Aorta (tissue), 5 donors: ENCODE measurements around the gene AFM. TPM values are rescaled to one million over a fixed set of nuclear protein-coding genes. Genes with fewer than 3 reads are reported as not detected.
A peak's percentile ranks its signal among the peaks of the same experiment; 100 is the strongest.

Source experiments
- ATAC-seq: fragments of 200-7000 bp; cut with Tn5 transposase; one replicate; pipeline ENCODE4 v1.9.1; 2022; ENCODE audit warnings: moderate library complexity; ENCODE audit not compliant: low FRiP score
- DNase-seq, 2 donors: peaks; one replicate each; pipeline ENCODE4 v3.0.0-alpha.2; 2020
- H3K27ac ChIP-seq, 2 donors: one replicate each; pipeline ENCODE4 v1.5.1; 2013; ENCODE audit warnings: low read length in 2 of 2, mild to moderate bottlenecking in 2 of 2, moderate library complexity in 2 of 2, control low read depth in 1 of 2, inconsistent platforms in 1 of 2, low read depth in 1 of 2
- H3K27me3 ChIP-seq, 2 donors: one replicate each; pipeline ENCODE4 v1.6.1; 2013; ENCODE audit warnings: control low read depth in 1 of 2, low read length in 1 of 2, mild to moderate bottlenecking in 1 of 2, moderate library complexity in 1 of 2; ENCODE audit not compliant: insufficient read depth in 2 of 2, control insufficient read depth in 1 of 2
- H3K36me3 ChIP-seq, 2 donors: one replicate each; pipeline ENCODE4 v1.6.1; 2013; ENCODE audit warnings: control low read depth in 1 of 2, low read length in 1 of 2, mild to moderate bottlenecking in 1 of 2; ENCODE audit not compliant: insufficient read depth in 2 of 2, control insufficient read depth in 1 of 2
- H3K4me1 ChIP-seq, 2 donors: one replicate each; pipeline ENCODE4 v1.6.1; 2013; ENCODE audit warnings: low read length in 2 of 2, control low read depth in 1 of 2, mild to moderate bottlenecking in 1 of 2, moderate library complexity in 1 of 2; ENCODE audit not compliant: insufficient read depth in 2 of 2, control insufficient read depth in 1 of 2
- H3K4me3 ChIP-seq, 2 donors: one replicate each; pipeline ENCODE4 v1.5.1; 2013; ENCODE audit warnings: low read length in 2 of 2, control low read depth in 1 of 2, mild to moderate bottlenecking in 1 of 2
- H3K9me3 ChIP-seq: one replicate; pipeline ENCODE4 v1.6.1; 2013; ENCODE audit warnings: mild to moderate bottlenecking, low read length; ENCODE audit not compliant: control insufficient read depth
- WGBS, 2 donors: extraction: QIAGEN DNeasy Blood & Tissue Kit; methylation state at CpG; one replicate each; pipeline ENCODE4 v1.1.7; 2013; 5-methylcytosine and 5-hydroxymethylcytosine counted together
- intact Hi-C, 2 donors: fragments of 100-400 bp; cut with DNase I; formaldehyde crosslinking; loops; one replicate each; pipeline versions ENCODE4 v1.14.2 to v1.15.0; 2022
- polyA plus RNA-seq, 2 donors: library from polyadenylated mRNA; stranded (reverse); fragments of 200-250 nt; gene quantifications; one replicate each; pipeline ENCODE4 v1.2.3, GENCODE V29; 2013
- total RNA-seq, 2 donors: library from RNA; stranded (reverse); fragmentation: NEBNext Ultra II Directional; extraction: Animal tissue kit (Norgen Biotek cat#: 25700); gene quantifications; one replicate each; pipeline ENCODE4 v1.2.1, GENCODE V29; 2021
- donor health status: healthy with polysubstance abuse.
- donor health status: Bipolar disorder and iron deficiency.
- donor health status: DM: no; HTN: no; CAD: no.
- donor health status: DM: no; HTN: no; CAD: no.
- donor health status: DM: yes; HTN: yes; CAD: no.

The AFM gene
- total and polyA plus RNA-seq, 4 donors: not detected

DNA sequence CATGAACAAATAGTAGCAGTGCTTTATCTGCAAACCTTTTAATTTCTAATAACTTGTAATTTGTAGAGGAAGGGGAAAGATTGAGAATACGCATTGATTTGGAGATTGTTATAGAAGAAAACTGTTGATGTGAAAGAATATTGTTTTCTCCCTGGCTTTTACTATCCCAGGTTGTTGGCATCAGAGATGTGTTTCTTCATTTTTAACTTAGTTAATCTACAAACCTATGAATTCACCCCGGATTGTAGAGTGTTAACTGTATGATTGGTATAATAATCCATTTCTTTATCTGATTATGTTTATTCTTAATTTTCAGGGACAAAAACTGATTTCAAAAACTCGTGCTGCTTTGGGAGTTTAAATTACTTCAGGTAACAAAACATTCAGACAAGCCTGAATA, 26.6 kb upstream of the AFM start:
- intact Hi-C loops: no loop called here
- DNase-seq (no peak), ATAC-seq (no peak)
- H3K27me3 ChIP-seq: no peaks in the 10 kb centered on the region
- 87 to 91% methylated on average over 3 of the region's 3 CpGs for WGBS, 2 donors
- H3K27ac ChIP-seq: no peak overlapping the region
- H3K9me3 ChIP-seq: no peaks in the 10 kb centered on the region
- no peak overlapping the region for H3K4me3 ChIP-seq
- H3K4me1 ChIP-seq: peaks cover 0 to 2% of the 10 kb centered on the region in 2 donors
- H3K36me3 ChIP-seq: no peaks in the 10 kb centered on the region

DNA sequence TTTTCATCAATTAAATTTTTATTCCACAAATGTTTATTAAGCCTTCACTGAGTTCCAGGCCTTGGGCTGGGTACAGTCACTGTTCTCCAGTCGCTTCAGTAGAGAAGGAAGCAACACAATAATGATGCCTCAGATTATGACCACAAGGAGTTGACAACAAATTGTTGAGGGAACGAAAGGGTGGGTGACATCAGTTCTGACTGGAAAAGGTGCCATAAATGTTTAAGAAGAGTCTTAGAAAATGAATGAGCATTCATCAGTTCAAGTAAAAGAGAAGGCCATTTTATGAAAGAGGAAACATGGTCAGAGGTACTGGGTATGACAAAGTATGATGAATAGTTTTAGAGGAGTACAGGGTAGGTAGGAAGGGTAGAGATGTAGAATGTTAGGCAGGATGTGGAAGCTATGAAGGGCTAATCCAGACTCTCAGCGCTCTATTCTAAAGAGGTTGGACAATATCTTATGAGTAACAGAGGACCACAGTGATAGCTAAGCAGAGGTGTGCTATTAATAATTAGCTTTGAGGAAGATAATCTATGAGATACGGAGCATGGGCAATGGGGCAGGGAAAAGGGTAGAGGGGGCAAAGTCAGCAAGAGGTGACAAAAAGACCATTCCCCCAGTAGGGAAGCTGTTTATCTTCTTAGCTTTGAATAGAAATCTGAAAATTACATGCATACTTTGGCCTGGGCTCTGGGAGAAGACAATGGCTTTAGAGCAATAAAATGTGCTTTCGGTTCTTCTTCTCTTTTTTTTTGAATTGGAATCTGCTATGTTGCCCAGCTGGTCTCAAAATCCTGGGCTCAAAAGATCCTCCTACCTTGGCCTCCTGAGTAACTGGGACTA, 25.1 kb upstream of the AFM start:
- intact Hi-C loops: no loop called here
- no peak for DNase-seq
- Histone ChIP-seq H3K27ac (no peak overlapping the region), H3K27me3 (no peaks in the 10 kb centered on the region), H3K9me3 (no peaks in the 10 kb centered on the region), H3K4me1 (peaks cover 0 to 2% of the 10 kb centered on the region in 2 donors), H3K36me3 (no peaks in the 10 kb centered on the region), H3K4me3 (no peak overlapping the region)
- 71 to 91% methylated on average over 5 of the region's 5 CpGs for WGBS, 2 donors
- no peak for ATAC-seq

DNA sequence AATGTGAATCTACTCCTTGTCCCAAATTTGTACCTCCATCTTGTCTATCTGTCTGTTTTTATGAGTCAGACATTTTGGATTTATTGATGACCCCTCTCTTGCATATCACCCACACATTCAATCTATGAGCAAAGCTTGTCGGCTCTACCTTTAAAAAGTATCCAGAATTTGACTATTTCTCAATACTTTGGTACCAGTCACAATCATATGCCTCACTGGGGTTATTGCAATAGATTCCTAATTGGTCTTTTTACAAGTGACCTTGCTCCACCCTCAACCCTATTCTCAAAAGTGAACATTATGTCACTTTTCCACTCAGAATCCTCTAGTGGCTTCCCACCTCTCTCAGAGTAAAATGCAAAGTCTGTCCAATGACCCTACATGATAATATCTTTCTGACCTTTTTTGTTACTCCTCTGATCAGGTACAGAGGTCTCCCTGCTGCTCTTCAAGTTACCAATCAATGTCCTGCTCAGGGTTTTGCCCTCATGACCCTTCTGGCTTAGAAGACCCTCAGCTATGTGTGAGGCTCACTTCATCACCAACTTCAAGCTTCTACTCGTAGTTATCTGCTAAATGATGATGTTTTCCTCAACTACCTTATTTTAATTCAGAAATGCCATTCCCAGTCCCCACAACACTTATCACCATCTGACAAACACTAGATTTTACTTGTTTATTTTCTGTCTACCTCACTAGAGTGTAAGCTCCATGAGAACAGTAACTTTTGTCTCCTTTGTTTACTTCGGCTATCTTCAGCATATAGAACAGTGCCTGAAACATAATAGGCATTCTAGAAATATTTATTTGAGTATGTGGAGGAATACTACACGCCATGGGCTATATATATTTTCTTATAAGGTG, 23.1 kb upstream of the AFM start:
- H3K4me1 ChIP-seq: no peaks in the 10 kb centered on the region
- DNase-seq (no peak), ATAC-seq (no peak)
- 84 to 86% methylated on average over 4 of the region's 4 CpGs for WGBS, 2 donors
- H3K9me3 ChIP-seq: peaks cover 2% of the 10 kb centered on the region
- H3K36me3 ChIP-seq: no peaks in the 10 kb centered on the region
- H3K27ac ChIP-seq: no peak overlapping the region
- H3K4me3 ChIP-seq: no peak overlapping the region
- intact Hi-C loops: no loop called here
- no peaks in the 10 kb centered on the region for H3K27me3 ChIP-seq

DNA sequence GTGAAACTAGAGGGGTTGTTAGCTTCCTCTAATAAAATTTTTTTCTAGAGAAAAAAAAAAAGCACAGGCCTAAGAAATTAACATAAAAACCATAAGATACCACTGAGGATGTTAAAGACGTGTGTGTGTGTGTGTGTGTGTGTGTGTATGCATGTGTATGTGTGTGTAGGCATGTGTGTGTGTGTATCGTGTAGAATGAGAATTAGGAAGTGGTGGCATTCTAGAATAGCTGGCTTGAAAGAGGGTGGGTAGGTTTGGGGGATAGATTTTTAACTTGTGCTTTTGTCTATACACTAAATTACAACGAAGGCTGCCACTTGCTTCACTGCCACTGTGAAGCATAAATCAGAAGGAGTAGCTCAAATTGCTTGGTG, 22.5 kb upstream of the AFM start:
- no peak for DNase-seq
- ATAC-seq: no peak
- no peaks in the 10 kb centered on the region for H3K4me1 ChIP-seq
- H3K9me3 ChIP-seq: peaks cover 2% of the 10 kb centered on the region
- intact Hi-C loops: no loop called here
- WGBS, 2 donors: 66 to 71% methylated on average over 3 of the region's 3 CpGs
- no peak overlapping the region for H3K4me3 ChIP-seq
- H3K36me3 ChIP-seq: no peaks in the 10 kb centered on the region
- H3K27ac ChIP-seq: no peak overlapping the region
- H3K27me3 ChIP-seq: no peaks in the 10 kb centered on the region

DNA sequence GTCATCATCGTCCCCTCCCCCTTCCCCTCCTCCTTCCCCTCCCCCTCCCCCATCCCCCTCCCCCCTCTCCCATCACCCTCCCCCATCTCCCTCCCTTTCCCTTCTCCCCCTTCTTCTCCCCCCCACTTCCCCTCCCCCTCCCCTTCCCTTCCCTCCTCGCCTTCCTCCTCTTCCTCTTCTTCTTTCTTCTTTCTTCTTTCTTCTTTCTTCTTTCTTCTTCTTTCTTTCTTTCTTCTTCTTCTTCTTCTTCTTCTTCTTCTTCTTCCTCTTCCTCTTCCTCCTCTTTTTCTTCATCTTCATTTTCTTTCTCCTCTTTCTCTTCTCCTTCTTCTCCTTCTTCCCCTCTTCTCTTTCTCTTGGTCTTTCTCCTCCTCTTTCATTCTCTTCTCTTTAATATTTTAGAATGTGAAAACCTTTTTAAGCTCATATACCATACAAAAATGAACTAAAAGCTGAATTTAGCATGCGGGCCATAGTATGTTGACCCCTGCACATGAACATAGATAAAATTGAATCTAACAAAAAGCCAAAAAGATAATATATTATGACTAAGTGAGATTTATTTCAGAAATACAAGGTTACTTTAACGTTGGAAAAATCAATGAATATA, 20.5 kb upstream of the AFM start:
- no peaks in the 10 kb centered on the region for H3K27me3 ChIP-seq
- no peaks in the 10 kb centered on the region for H3K4me1 ChIP-seq
- WGBS, 2 donors: 77 to 80% methylated on average over 4 of the region's 4 CpGs
- no peaks in the 10 kb centered on the region for H3K36me3 ChIP-seq
- DNase-seq (no peak), ATAC-seq (no peak)
- H3K9me3 ChIP-seq: peaks cover 2% of the 10 kb centered on the region
- H3K27ac ChIP-seq: no peak overlapping the region
- intact Hi-C loops: no loop called here
- H3K4me3 ChIP-seq: no peak overlapping the region

DNA sequence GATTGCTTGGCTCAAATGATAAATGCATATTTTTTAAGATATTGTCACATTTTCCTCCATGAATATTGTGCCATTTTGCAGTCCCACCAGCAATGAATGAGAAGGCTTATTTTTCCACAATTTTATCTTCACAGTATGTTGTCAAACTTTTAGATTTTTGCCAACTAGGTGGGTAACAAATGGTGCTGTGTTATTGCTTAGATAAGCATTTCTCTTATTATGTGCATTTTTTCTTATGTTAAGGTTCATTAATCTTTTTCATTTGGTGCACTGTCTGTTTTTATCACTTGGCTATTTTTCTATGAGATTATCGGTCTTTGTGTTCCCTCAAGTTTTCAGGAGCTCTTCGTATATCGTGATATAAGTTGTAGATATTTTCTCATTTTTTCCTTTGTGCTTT, 13.4 kb upstream of the AFM start:
- Histone ChIP-seq H3K4me3 (no peak overlapping the region), H3K27ac (no peak overlapping the region), H3K27me3 (no peaks in the 10 kb centered on the region), H3K9me3 (no peaks in the 10 kb centered on the region), H3K36me3 (no peaks in the 10 kb centered on the region), H3K4me1 (no peaks in the 10 kb centered on the region)
- whole genome bisulfite sequencing, 2 donors: 63 to 70% methylated on average over 3 of the region's 3 CpGs
- DNase-seq: no peak
- no peak for ATAC-seq
- intact Hi-C loops: no loop called here

DNA sequence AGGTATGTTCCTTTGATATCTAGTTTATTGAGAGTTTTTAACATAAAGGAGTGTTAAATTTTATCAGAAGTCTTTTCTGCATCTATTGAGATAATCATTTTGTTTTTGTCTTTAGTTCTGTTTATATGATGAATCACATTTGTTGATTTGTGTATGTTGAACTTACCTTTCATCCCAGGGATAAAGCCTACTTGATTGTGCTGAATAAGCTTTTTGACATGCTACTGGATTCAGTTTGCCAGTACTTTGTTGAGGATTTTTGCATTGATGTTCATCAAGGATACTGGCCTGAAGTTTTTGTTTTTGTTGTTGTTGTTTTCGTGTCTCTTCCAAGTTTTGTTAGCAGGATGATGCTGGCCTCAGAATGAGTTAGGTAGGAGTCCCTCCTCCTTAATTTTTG, 10.8 kb upstream of the AFM start:
- 61 to 64% methylated on average over 1 of the region's 1 CpG for WGBS, 2 donors
- Histone ChIP-seq H3K27me3 (no peaks in the 10 kb centered on the region), H3K4me1 (no peaks in the 10 kb centered on the region), H3K9me3 (peaks cover 7% of the 10 kb centered on the region), H3K4me3 (no peak overlapping the region), H3K27ac (no peak overlapping the region), H3K36me3 (no peaks in the 10 kb centered on the region)
- no peak for DNase-seq
- intact Hi-C loops: no loop called here
- ATAC-seq: no peak

DNA sequence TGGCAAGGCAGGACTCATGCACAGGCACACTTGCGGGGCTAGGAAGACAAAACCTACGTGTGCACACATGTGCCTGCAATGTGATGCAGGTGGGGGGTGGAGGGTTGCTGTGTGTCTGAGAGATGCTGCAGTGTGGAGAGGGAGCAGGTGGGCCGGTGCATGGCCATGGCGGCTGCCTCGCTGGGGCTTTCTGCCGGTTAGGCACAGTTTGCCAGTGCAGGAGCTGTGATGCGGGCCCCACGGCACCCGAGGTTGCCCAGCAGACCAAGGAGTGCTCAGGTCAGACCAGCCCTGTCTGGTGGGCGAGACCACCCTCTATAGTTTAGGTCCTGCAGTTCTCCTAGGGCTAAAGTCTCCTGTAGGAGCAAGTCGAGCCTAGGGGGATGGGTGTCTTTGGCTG, 4.4 kb upstream of the AFM start:
- H3K4me1 ChIP-seq: no peaks in the 10 kb centered on the region
- no peaks in the 10 kb centered on the region for H3K27me3 ChIP-seq
- 80 to 85% methylated on average over 11 of the region's 11 CpGs for WGBS, 2 donors
- no peaks in the 10 kb centered on the region for H3K36me3 ChIP-seq
- no peak overlapping the region for H3K4me3 ChIP-seq
- ATAC-seq (peak; percentile 30), DNase-seq (peak in 1 of 2 donors; percentile 51)
- H3K27ac ChIP-seq: no peak overlapping the region
- intact Hi-C loops: no loop called here
- H3K9me3 ChIP-seq: peaks cover 7% of the 10 kb centered on the region
